ENCODE results near the gene PPFIBP1.
A peak's percentile ranks its signal among the peaks of the same experiment; 100 is the strongest.
"Not testable (repeated sequence)": the region's sequence is repeated elsewhere in the genome, so short reads cannot be mapped to it uniquely, and the experiment has no call there.

The PPFIBP1 gene

GRCh38 chr12:27631813-27632491 is 107.9 kb downstream of the PPFIBP1 start:
- DNase-seq = no peak

GRCh38 chr12:27635349-27635972 is 111.5 kb downstream of the PPFIBP1 start:
- DNase-seq = peak; percentile 32

DNA sequence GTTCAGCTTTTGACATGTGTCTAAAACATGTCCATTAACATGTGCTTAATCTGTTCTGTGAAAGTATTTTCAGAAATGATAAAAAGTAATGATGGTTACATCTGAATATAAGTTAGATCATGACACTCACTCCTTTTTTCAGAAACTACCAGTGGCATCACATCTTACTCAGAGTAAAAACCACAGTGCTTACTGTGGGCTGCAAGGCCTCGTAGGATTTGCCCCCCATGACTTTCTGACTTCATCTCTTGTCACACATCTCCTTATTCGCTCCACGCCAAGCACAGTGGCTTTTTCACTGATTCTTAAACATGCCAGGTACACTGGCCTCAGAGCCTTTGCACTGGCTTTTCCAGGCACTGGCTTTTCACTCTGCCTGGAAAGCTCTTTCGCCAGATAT is 112.6 kb downstream of the PPFIBP1 start:
- DNase-seq = not testable (repeated sequence)

- no peak for DNase-seq
Observed at GRCh38 chr12:27637524-27637923, 113.5 kb downstream of the PPFIBP1 start.

DNA sequence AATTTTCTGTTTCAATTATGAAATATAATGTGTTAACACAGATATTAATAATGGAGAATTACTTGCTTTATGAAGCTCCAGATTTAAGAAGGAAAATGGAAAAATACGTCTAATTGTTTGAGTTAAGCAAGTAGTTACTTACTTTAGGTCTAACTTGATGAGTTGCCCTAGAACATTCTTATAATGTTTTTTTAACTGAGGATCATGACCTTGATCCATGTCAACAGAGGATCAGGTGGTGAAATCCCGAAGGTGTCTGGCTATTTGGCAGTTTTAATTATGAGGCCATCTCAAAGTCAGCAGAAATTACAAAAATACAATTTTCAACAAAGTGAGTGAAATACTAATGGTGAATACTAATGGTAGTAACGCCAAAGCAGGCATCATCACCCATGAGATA is 115.3 kb downstream of the PPFIBP1 start:
- no peak for DNase-seq

GRCh38 chr12:27640566-27641200 is 116.7 kb downstream of the PPFIBP1 start:
- DNase-seq = not testable (repeated sequence)

- not testable (repeated sequence) for DNase-seq
Observed at GRCh38 chr12:27642361-27642760, 118.4 kb downstream of the PPFIBP1 start.

DNA sequence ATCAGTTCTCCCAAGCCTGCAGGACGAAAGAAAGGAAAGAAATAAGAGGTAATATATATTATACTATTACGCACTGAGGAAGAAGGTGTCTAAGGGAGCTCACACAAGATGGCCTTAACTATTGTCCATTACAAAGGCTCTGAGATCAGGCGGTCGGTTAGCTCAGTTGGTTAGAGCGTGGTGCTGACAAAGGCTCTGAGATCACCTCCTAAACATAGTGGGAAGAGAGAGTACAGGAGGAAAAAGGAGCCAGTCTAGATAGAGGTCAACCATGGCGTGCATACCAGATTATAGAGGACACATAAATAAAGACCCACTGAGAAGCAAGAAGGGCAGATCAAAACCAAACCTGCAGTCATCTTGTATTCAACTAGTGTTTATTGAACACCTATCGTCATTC is 118.9 kb downstream of the PPFIBP1 start:
- not testable (repeated sequence) for DNase-seq

DNA sequence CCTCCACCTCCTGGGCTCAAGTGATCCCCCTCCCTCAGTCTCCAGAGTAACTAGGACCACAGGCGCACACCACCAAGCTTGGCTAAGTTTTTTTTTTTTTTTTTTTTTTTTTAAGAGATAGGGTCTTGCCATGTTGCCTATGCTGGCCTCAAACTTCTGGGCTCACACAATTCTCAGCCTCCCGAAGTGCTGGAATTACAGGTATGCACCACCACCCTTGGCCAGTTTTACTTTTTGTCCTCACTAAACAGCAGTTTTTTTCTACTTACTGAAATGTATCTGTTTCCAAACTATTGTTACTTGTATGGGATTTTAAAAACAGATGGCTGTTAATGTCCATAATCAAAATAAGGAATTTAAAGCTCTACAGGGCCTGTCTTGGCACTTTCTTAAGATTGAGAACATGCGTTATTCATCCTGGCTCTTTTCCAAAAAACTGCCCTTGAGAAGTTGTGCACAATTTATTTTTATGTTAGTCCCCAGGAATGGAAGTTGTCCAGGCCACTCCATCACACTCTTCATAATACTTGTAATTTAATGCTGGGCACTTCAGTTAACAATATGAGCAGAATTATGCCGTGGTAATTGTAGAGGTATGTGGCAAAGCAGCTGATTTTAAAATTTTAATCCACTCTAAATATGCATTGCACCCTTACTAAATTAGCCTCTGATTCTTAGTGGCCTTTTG is 120.3 kb downstream of the PPFIBP1 start:
- no peak for DNase-seq

GRCh38 chr12:27645671-27646070 is 121.7 kb downstream of the PPFIBP1 start:
- DNase-seq = no peak

DNA sequence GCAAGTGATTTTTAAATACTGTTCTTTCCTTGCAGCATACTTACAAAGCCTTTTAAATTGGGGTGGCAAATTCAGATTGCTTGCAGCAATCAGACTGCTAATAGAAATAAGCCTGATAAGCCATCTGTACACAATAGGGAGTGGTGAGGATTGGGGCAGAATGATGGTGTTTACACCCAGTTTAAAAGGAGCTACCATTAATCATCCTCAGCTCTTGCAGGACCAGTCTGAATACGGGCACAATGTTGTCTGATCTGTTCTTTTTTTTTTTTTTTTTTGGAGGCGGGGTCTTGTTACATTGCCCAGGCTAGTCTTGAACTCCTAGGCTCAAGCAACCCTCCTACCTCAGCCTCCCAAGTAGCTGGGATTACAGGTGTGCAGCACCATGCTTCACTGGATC is 122.1 kb downstream of the PPFIBP1 start:
- DNase-seq = peak; percentile 8

DNA sequence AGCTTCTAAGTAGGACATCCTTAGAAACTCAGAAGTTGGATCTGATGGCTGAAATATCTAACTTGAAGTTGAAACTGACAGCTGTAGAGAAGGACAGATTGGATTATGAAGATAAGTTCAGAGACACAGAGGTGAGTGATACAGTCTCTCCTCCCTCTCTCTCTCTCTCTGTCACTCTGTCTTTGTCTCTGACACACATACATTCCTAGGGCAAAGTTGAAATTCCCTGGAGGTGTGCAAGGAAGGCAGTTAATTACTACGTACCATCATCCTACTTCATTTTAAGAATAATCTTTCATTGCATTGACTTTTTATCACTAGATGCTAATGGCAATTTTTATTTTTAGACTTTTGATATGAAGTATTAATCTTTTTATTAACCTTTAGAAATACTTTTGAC is 126.0 kb downstream of the PPFIBP1 start:
- DNase-seq = no peak

DNA sequence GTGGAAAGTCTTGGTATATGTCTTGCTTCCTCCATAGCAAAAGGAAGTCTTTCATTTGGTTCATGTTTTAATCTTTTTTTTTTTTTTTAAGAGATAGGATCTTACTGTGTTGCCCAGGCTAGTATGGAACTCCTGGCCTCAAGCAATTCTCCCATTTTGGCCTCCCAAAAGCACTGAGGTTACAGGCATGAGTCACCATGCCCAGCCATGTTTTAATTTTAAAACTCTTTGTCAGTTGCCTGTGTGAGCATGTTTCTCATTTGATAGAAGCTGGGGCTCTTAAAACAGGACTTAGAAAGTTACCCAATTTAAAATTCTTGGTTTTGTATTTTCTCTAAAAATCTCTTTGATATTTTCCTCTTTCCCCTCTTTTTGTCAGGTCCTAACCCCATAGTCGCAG is 127.2 kb downstream of the PPFIBP1 start:
- DNase-seq = no peak

- DNase-seq = peak; percentile 80
Observed at GRCh38 chr12:27652174-27652763, 128.3 kb downstream of the PPFIBP1 start.

GRCh38 chr12:27653661-27654060 is 129.7 kb downstream of the PPFIBP1 start:
- no peak for DNase-seq

GRCh38 chr12:27655476-27655875 is 131.5 kb downstream of the PPFIBP1 start:
- not testable (repeated sequence) for DNase-seq

- DNase-seq = no peak
Observed at GRCh38 chr12:27657296-27657695, 133.3 kb downstream of the PPFIBP1 start.

DNA sequence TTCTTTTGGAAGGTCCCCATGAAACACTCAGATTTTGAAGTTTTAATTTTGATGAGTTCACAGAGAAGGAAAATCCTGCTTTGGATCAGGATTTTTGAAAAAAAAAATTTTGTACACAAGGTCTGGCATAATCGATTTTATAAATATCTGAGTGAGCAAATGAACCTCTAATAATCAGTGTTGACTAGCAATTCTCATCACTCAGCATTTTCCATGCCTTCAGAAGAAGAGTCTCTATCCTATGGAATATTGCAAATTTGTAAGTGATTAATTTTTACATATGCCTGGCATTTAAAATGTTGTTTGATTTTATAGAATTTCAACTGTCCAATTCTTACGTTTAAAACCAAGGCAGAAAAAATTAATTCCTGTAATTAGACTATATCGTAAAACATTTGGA is 141.7 kb downstream of the PPFIBP1 start:
- no peak for DNase-seq

- DNase-seq = no peak
Observed at GRCh38 chr12:27666510-27666909, 142.5 kb downstream of the PPFIBP1 start.

DNA sequence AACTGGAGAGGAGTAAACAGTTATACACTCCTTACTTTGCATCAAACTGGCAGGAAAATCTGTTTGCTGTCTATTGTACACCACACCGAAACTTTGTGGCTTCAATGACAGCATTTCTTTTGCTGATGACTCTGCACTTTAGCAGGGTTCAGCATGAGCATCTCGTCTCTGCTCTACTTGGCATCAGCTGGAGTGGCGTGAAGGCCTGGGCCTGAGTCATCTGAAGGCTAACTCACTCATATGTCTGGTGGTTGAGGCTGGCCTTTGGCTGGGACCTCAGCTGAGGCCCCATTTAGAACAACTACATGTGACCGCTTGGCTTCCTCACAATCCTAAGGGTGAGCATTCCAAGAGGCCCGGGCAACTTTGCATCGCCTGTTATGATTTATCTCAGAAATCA is 143.5 kb downstream of the PPFIBP1 start:
- DNase-seq = no peak

- no peak for DNase-seq
Observed at GRCh38 chr12:27672051-27672450, 148.0 kb downstream of the PPFIBP1 start.

DNA sequence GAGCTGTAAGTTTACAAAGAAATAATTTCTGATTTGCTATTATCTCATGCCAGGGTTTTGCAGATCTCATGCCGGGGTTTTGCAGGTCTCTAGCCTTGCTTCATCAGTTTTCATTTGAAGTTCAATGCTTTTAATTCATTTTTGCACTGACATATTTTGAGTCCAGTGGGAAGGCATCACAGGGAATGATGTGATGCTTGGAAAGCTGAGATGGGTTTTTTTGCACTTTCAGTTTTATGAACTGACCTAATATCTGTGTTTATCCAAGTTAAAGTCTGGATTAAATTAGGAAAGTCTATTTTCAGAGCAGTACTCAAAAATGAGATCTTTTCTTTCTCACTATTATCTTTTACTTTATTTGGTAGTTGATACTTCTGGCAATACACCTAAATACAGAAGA is 148.6 kb downstream of the PPFIBP1 start:
- no peak for DNase-seq

- DNase-seq = no peak
Observed at GRCh38 chr12:27673101-27673718, 149.2 kb downstream of the PPFIBP1 start.
